Endothelial cell of umbilical vein (primary cell): ENCODE data around the gene RAB3IL1. TPM values are rescaled to one million over a fixed set of nuclear protein-coding genes. Genes with fewer than 3 reads are reported as not detected.

Experiments
- BruUV-seq: library from RNA; stranded (reverse); fragments of 400-500 nt; replicated peaks from 2 replicates; lab custom pipeline; 2021; lab: Mats Ljungman, UMichigan
- CTCF ChIA-PET: fragments of 300-600, 350-600 bp; sonication (Branson Sonifier 250); formaldehyde crosslinking; loops from one replicate; lab custom pipeline; 2021; ENCODE audit warnings: antibody characterized with exemption, inconsistent platforms; lab: Charles Lee
- POLR2A ChIA-PET: fragments of 300-600, 350-600 bp; sonication (Branson Sonifier 250); formaldehyde crosslinking; loops from one replicate; lab custom pipeline; 2021; ENCODE audit warnings: antibody characterized with exemption, inconsistent platforms; lab: Charles Lee
- DNase-seq: peaks from one replicate; pipeline ENCODE4 v3.0.0-alpha.2; 2011; ENCODE audit warnings: low read depth, low spot score
- FAIRE-seq: peaks from 2 replicates; lab custom pipeline; 2011; peaks lifted over from hg19 to GRCh38; lab: Jason Lieb, UNC
- H2AFZ ChIP-seq: 2 replicates; pipeline ENCODE4 v1.6.0; 2012; ENCODE audit warnings: low read depth, low read length, control low read depth, inconsistent platforms
- H3K27ac ChIP-seq: 2 replicates; pipeline ENCODE4 v1.5.1; 2011; ENCODE audit warnings: low read depth, mild to moderate bottlenecking, control low read depth, low read length, moderate library complexity; ENCODE audit not compliant: insufficient read depth
- H3K27me3 ChIP-seq, 2 experiments: 2 replicates each; pipeline versions ENCODE4 v1.6.0 to v1.6.1; 2011; ENCODE audit warnings: low read length in 2 of 2, mixed read lengths in 1 of 2; ENCODE audit not compliant: control insufficient read depth in 2 of 2, insufficient read depth in 2 of 2
- H3K36me3 ChIP-seq, 2 experiments: 2 replicates in 1 of 2; 3 replicates in 1 of 2; pipeline ENCODE4 v1.5.1; 2011; ENCODE audit warnings: low read length in 2 of 2, mild to moderate bottlenecking in 1 of 2, moderate library complexity in 1 of 2; ENCODE audit not compliant: control insufficient read depth in 2 of 2, insufficient read depth in 2 of 2; ENCODE audit errors: extremely low read depth in 1 of 2
- H3K4me1 ChIP-seq: 3 replicates; pipeline ENCODE4 v1.5.1; 2011; ENCODE audit warnings: mild to moderate bottlenecking, low read length; ENCODE audit not compliant: control insufficient read depth, insufficient read depth; ENCODE audit errors: extremely low read depth
- H3K4me2 ChIP-seq: 2 replicates; pipeline ENCODE4 v1.6.1; 2011; ENCODE audit warnings: low read length, control low read depth, mixed read lengths; ENCODE audit not compliant: insufficient read depth
- H3K4me3 ChIP-seq, 3 experiments: fragments of 200-600 bp in 1 of 3; sonication (generic), shearing (Covaris generic) in 1 of 3; replicated peaks in 1 of 3; 2 replicates each; pipeline ENCODE4 v1.5.1; 2011 to 2016; ENCODE audit warnings: control low read depth in 3 of 3, low read length in 3 of 3, mild to moderate bottlenecking in 2 of 3, inconsistent platforms in 1 of 3, low read depth in 1 of 3, moderate library complexity in 1 of 3; ENCODE audit not compliant: insufficient read depth in 1 of 3
- H3K79me2 ChIP-seq: 2 replicates; pipeline ENCODE4 v1.6.0; 2012; ENCODE audit warnings: low read length, inconsistent platforms; ENCODE audit not compliant: control insufficient read depth, insufficient read depth
- H3K9ac ChIP-seq: replicated peaks from 2 replicates; pipeline ENCODE3; 2011; ENCODE audit warnings: low read length, control low read depth; ENCODE audit not compliant: insufficient read depth; ENCODE audit errors: extremely low read depth
- H3K9me1 ChIP-seq: replicated peaks from 3 replicates; pipeline ENCODE4 v1.6.0; 2011; ENCODE audit warnings: mild to moderate bottlenecking, low read length; ENCODE audit not compliant: control insufficient read depth, insufficient read depth; ENCODE audit errors: extremely low read depth
- H3K9me3 ChIP-seq: replicated peaks from 2 replicates; pipeline ENCODE4 v1.5.1; 2012; ENCODE audit warnings: low read length, inconsistent platforms; ENCODE audit not compliant: control insufficient read depth, insufficient read depth
- H4K20me1 ChIP-seq: replicated peaks from 2 replicates; pipeline ENCODE3; 2011; ENCODE audit warnings: mild to moderate bottlenecking, low read length; ENCODE audit not compliant: control insufficient read depth, insufficient read depth; ENCODE audit errors: extremely low read depth
- EZH2 ChIP-seq: IDR thresholded peaks from 2 replicates; pipeline ENCODE4 v1.6.1; 2012; ENCODE audit warnings: borderline replicate concordance, low read depth, mild to moderate bottlenecking, moderate library complexity, low read length, inconsistent platforms; ENCODE audit not compliant: severe bottlenecking
- FOS ChIP-seq: IDR thresholded peaks from 2 replicates; pipeline ENCODE4 v1.6.1; 2011; ENCODE audit warnings: mild to moderate bottlenecking, low read length, moderate library complexity, borderline replicate concordance; ENCODE audit not compliant: insufficient read depth
- GATA2 ChIP-seq: IDR thresholded peaks from 2 replicates; pipeline ENCODE4 v1.7.0; 2011; ENCODE audit warnings: low read depth, mild to moderate bottlenecking, moderate library complexity, mixed read lengths, low read length; ENCODE audit not compliant: insufficient read length, insufficient read depth
- JUN ChIP-seq: IDR thresholded peaks from 2 replicates; pipeline ENCODE4 v1.6.1; 2011; ENCODE audit warnings: borderline replicate concordance, low read depth; ENCODE audit not compliant: insufficient read length, insufficient read depth
- MYC ChIP-seq: IDR thresholded peaks from one replicate; pipeline ENCODE4 v1.6.1; 2011; ENCODE audit warnings: mild to moderate bottlenecking, low read depth, low read length
- POLR2A ChIP-seq: IDR thresholded peaks from 2 replicates; pipeline ENCODE4 v1.6.1; 2012; ENCODE audit warnings: low read depth, mild to moderate bottlenecking, control low read depth, low read length
- POLR2AphosphoS5 ChIP-seq: IDR thresholded peaks from 2 replicates; pipeline ENCODE4 v1.6.1; 2012; ENCODE audit warnings: low read depth, mild to moderate bottlenecking, control low read depth, low read length, moderate library complexity; ENCODE audit not compliant: insufficient read depth
- dilution Hi-C: fragments of 300-500 bp; cut with MboI; formaldehyde crosslinking; loops from one replicate; pipeline ENCODE4 v1.15.0; 2019; ENCODE audit warnings: low sequenced_read_pairs; ENCODE audit not compliant: extremely low pct_ligation_motif_present
- intact Hi-C: fragments of 100-400 bp; cut with micrococcal nuclease; formaldehyde crosslinking; loops from one replicate; pipeline ENCODE4 v1.10.0; 2022
- polyA plus RNA-seq, 4 experiments: library from polyadenylated mRNA; depleted of rRNA in 3 of 4; stranded (reverse) in 3 of 4; unstranded in 1 of 4; fragments of >200 nt; gene quantifications; 2 replicates each; pipeline versions ENCODE4 v1.2.1 to v1.2.3, GENCODE V29; 2011 to 2012; ENCODE audit warnings: missing spikeins in 1 of 4
- total RNA-seq: library from RNA; stranded (reverse); gene quantifications from 2 replicates; pipeline ENCODE4 v1.2.3, GENCODE V29; 2021
- TF ChIP-seq, protein P1 (sequence below): IDR thresholded peaks from 2 replicates; pipeline ENCODE4 v1.6.1; 2011; ENCODE audit not compliant: insufficient read depth, insufficient read length
- TF ChIP-seq, protein P2 (sequence below), 2 donors: IDR thresholded peaks; 1 replicate in 1 of 2; 2 replicates in 1 of 2; pipeline ENCODE4 v1.5.1; 2011; ENCODE audit warnings: low read length in 2 of 2, mild to moderate bottlenecking in 2 of 2, moderate library complexity in 2 of 2, control low read depth in 1 of 2, inconsistent platforms in 1 of 2, low read depth in 1 of 2; ENCODE audit not compliant: insufficient read depth in 1 of 2; ENCODE audit errors: extremely low read depth in 1 of 2

The RAB3IL1 gene
- total and polyA plus RNA-seq, 2 donors (not counting 3 experiments of a cell fraction or from before 2014, with no cell fraction given) = 1.8 to 3.6 TPM

DNA sequence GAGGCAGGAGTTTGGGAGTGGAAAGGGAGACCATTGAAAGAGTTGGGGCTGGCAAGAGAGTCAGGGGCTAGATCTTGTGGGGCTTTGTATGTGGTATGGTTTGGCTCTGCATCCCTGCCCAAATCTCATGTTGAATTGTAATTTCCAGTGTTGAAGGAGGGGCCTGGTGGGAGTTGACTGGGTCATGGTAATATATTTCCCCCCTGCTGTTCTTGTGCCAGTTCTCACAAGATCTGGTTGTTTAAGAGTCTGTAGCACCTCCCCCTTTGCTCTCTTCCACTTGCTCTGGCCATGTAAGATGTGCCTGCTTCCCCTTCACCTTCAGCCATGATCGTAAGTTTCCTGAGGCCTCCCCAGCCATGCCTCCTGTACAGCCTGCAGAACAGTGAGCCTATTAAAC lies 10.1 kb upstream of the RAB3IL1 start:
- BruUV-seq = no TSS peak
- intact Hi-C loops (no loop called here), dilution Hi-C loops (loop anchor here (10.0 kb wide), 1 partner anchor 177 kb away; no protein-coding TSS in a partner anchor)
- TF ChIP-seq MYC = no peak
- no peak for TF ChIP-seq FOS
- TF ChIP-seq, protein P1, sequence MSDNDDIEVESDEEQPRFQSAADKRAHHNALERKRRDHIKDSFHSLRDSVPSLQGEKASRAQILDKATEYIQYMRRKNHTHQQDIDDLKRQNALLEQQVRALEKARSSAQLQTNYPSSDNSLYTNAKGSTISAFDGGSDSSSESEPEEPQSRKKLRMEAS = no peak
- TF ChIP-seq JUN = no peak
- TF ChIP-seq GATA2 = no peak
- TF ChIP-seq POLR2A = no peak
- TF ChIP-seq, protein P2, sequence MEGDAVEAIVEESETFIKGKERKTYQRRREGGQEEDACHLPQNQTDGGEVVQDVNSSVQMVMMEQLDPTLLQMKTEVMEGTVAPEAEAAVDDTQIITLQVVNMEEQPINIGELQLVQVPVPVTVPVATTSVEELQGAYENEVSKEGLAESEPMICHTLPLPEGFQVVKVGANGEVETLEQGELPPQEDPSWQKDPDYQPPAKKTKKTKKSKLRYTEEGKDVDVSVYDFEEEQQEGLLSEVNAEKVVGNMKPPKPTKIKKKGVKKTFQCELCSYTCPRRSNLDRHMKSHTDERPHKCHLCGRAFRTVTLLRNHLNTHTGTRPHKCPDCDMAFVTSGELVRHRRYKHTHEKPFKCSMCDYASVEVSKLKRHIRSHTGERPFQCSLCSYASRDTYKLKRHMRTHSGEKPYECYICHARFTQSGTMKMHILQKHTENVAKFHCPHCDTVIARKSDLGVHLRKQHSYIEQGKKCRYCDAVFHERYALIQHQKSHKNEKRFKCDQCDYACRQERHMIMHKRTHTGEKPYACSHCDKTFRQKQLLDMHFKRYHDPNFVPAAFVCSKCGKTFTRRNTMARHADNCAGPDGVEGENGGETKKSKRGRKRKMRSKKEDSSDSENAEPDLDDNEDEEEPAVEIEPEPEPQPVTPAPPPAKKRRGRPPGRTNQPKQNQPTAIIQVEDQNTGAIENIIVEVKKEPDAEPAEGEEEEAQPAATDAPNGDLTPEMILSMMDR (IDR thresholded peaks at IDR 0.05; ENCODE audit: extremely low read depth in 1 of 2, insufficient read depth in 1 of 2, low read depth in 1 of 2, low read length in 2 of 2) = no peak
- no peak for TF ChIP-seq EZH2
- TF ChIP-seq POLR2AphosphoS5 = no peak
- Histone ChIP-seq H4K20me1 (no peaks in the 10 kb centered on the region), H3K36me3 (no peaks in the 10 kb centered on the region), H3K79me2 (no peaks in the 10 kb centered on the region), H3K4me1 (no peaks in the 10 kb centered on the region), H3K9ac (no peak overlapping the region), H3K4me3 (no peak overlapping the region), H3K27me3 (peaks cover 8 to 13% of the 10 kb centered on the region in 2 experiments), H3K4me2 (no peak overlapping the region), H2AFZ (no peak overlapping the region), H3K9me1 (no peaks in the 10 kb centered on the region), H3K27ac (no peak overlapping the region), H3K9me3 (no peaks in the 10 kb centered on the region)
- FAIRE-seq = no peak
- CTCF ChIA-PET = interaction anchor here (3.8 kb wide), 1 partner anchor 29 kb away, joined by 18 read pairs; no protein-coding TSS in a partner anchor
- no peak for DNase-seq
- POLR2A ChIA-PET = no interaction called here
